NCI-H1092 (cell line): ENCODE measurements around the gene TNKS1BP1.

Experiments used
- DNase-seq: peaks from one replicate; lab custom pipeline; 2025; lab: John Stamatoyannopoulos, UW

TNKS1BP1 gene

GRCh38 chr11:57330029-57330428 lies 5.3 kb upstream of the TNKS1BP1 start:
- no peak for DNase-seq

GRCh38 chr11:57327721-57328120 lies 3.0 kb upstream of the TNKS1BP1 start:
- no peak for DNase-seq

DNA sequence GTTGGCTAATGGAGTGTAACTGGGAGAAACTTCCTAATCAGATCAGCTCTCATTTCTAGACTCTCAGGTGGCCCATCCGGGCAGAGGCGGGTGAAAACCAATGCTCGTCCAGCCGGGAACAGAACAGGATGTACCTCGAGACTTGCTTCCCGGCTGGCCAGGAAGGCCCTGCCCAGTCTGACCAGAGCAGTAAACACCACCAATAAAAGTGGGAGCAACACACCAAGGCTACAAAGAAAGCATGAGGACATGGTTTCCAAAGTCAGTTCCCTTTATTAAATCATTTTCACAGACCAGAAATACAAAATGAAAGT lies 940 bp upstream of the TNKS1BP1 start:
- no peak for DNase-seq

GRCh38 chr11:57324154-57324885 lies 432 bp downstream of the TNKS1BP1 start:
- peak; percentile 55 for DNase-seq

GRCh38 chr11:57323855-57324153 lies 948 bp downstream of the TNKS1BP1 start:
- DNase-seq: no peak

DNA sequence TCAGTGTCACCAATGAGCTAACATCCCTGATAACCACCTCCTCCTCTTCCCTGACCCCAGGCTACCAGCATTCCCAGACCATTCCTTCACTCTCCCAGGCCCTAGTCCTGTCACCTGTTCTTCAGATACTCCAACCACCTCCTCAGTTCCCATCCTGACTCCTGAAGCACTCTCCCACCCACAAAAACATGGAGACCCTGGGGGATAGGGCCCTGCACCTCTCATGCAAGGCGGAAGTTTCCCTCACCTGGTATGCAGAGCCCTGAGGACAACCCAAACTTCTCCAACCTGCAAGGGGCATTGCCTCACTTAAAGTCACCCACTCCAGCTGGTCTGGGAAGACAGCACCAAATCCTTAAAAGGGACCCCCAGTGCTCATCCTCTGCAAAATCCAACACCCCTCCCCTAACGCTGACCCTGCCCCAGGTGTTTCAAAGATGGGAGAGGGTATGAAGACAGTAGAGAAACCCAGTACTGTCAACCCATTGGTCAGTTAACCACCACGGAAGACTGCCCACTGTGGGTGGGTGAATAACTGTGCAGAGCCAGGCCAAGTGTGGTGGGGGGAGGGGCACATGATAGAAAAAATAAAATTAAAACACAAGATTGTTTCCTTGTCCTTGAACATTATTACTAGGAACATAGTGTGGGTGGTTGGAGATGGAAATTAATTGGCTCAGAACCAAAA lies 1.4 kb downstream of the TNKS1BP1 start:
- no peak for DNase-seq

DNA sequence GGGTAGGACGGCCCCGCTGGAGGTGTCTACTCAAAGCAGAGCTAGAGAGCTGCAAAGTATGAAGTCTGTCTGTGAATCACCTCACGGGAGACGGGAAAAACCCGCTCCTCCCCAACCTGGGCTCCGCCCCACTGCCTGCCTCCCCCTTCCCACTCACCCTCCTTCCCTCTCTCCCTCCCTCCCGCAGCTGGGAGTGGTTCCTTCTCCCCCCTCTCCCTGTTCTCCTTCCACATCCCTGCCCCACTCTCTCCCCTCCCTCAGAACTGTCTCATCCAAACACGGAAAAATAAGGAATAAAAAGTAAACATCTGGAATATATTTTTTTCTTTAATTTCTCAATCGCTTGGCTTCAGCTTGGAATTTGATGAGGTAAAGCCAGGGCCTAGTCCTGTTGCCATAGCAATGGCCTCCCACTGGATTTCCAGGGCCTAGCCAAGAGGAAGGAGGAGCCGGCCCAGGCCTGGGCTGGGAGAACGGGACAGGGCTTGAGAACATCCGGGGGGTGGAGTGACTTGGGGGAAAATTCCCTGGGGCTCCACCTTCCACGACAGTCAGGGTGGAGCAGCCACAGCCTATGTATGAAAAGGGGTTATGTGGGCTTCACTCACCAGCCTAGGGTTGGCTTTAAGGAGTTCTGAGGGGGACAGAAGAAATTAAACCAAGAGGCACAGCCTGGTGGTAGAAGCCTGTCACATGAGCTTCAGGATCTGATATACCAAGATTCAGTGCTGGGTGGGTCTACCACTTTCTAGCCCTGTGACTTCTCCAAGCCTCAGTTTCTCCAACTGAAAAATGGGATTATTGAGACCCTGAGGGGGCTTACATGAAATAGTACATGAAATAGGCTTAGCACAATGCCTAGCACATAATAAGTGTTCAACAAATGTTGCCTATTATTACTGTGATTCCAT lies 2.2 kb downstream of the TNKS1BP1 start:
- no peak for DNase-seq

DNA sequence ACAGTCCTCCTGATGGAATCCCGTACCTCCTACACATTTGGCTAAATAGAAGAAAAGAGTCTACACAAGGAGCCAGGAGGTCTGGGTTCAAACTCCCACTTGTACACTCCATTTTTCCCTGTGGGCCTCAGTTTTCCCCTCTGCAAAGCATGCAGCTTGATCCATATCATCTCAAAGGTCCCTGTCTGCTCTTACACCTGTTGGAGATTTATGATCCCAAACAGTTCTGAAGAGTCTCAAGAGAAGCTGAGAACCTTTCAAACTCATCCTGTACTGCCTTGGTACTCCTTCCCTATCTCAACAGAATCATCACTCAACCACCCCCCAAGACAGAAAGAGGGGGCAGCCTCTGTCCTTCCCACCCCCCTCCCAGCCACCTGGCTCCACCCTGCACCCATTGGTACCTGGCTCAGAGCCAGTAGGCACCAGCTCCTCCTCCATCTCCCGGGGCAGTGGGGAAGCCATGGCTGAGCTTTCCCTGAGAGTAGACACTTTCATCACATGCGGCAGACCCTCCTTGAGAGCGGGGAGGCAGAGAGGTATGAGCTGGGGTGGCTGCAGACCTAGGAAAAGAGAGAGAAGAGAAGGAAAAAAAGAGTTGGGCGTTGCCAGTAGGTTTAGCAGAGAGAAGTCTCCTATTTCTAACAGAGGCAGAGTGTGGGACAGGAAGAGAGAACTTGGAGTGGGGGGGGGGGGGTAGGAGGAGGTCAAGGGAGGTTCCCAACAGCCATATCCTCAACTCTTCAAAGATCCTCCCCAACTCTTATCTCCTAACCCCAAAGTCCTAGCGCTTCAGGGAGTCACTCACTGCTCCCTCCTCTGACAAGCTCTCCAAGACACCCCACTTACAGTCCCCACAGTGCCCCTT lies 3.1 kb downstream of the TNKS1BP1 start:
- no peak for DNase-seq

DNA sequence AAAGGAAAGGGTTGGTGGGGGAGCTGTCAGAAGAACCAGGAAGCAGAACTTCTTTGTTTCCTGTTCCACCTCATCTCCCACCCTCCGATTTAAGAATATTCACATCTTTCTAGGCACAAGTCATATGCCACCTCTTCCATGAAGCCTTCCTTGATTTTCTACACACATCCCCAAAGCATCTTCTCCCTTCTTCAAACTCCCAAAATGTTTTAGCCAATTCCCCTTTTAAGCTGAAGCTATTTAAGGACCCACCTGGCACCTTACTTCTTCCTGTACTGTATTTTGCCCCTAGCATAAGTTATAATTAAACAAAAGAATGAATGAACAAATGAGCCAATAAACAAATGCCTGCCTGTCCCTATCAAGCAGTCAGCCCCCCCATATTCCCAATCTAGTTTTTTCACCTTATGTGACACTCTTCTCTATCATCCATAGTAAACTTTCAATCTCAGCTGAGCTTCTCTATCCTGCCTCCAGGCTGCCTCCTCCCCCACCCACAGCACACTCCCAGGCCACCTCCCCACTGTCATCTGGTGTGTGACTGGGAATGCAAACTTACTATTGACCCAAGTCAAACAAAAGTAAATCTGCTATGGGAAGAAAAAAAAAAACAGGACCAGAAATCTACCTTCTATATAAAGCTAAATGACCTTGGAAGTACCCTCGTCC lies 3.9 kb downstream of the TNKS1BP1 start:
- no peak for DNase-seq

DNA sequence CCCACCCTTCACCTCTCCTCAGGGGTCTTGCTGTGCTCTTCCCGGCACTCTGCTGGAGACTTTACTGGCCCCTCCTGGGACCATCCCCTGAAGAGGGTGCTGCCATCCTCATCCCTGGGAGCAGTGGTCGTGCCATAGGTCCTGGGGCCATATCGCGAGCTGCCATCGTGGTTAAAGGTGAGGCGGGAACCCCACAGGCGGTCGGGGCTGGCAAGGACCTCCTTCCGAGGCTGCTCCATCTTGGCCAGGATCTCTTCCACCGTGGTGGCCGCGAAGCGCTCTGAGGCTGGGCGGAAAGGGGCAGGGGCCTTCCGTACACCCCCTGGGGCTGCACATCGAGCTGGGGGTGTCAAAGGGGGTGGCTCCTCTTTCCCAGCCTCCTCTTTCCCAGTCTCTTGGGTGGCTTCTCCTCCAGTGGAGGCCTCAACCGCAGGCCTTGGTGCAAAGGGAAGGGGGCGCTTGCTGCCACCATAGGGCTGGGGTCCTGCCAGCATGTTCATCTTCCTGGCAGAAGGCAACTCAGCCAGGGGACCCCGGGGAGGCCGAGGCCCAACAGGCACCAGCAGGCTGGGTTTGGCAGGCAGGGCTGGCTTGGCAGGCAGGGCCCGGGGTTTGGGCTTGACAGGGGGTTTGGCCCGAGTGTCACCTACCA lies 4.6 kb downstream of the TNKS1BP1 start:
- no peak for DNase-seq

DNA sequence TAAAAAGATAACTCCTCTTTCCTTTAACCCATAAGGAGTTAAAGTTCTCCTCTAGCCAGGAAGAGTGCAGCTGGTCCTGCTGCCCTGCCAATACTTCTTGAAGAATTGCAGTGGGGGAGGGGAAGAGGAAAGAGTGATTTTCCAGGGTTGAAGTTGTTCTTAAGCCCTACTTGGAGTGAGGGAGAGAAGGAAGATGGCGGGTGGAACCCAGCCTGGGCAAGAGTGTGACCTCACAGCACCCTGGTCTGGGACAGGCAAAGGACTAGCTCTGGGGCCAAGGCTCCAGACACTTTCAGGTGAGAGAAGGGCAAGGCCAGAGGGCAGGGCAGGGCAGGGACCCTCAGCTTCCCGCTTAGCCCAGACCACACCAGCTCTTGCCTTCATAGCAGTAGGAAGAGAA lies 6.6 kb downstream of the TNKS1BP1 start:
- no peak for DNase-seq

GRCh38 chr11:57316017-57316416 lies 8.7 kb downstream of the TNKS1BP1 start:
- no peak for DNase-seq

DNA sequence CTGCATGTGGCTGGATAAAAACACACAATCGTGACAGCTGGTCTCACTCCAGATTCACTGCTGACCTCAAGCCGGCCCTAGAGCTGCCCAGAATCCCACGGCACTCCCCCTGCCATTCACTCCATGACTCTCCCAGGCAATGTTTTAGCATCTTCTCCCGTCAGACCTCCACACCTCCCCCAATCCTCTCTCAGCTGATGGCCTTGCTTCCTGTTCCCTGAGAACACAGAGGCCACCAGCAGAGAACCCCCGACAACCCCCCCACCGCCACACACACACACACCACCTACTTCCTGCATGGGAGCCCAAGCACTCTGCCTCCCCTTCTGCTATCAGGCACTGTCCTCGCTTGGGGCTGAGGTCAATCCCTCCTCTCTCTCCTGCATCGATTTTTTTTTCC lies 9.3 kb downstream of the TNKS1BP1 start:
- DNase-seq: no peak

DNA sequence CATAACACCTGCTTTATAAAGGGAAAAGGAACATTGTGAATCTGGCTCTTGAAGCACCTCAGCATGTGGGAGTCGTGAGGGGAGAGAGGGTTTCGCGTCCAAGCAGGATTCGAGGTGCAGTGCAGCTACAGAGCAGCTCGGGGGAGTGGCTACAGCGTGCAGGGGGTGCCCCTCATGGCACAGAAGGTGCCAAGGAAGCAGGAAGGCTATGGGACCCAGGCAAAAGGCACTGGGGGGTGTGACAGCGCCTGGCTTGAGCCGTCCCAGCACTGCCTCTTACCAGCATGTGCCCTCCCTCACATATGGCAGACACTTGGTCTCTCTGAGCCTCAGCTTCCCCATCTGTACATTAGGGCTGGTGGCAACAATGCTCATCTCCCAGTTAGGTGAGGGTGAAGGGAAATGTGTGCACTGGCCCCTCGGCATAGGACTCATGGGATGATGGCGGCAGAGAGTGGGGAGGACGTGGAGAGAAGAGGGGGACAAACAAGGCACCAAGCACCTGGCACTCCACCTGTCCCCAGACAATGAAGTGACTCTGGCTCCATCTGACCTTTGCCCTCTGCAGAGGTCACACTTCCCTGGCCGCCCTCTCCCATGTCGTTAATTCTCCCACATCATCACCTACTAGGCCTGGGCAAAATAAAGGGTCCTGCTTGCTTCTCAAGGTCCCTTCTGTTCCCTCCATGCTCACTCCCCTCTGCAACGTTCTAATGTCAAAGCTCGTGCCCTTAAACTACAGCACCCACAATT lies 10.4 kb downstream of the TNKS1BP1 start:
- DNase-seq: no peak

- DNase-seq: no peak
Observed at GRCh38 chr11:57313788-57314135, 11.0 kb downstream of the TNKS1BP1 start.

DNA sequence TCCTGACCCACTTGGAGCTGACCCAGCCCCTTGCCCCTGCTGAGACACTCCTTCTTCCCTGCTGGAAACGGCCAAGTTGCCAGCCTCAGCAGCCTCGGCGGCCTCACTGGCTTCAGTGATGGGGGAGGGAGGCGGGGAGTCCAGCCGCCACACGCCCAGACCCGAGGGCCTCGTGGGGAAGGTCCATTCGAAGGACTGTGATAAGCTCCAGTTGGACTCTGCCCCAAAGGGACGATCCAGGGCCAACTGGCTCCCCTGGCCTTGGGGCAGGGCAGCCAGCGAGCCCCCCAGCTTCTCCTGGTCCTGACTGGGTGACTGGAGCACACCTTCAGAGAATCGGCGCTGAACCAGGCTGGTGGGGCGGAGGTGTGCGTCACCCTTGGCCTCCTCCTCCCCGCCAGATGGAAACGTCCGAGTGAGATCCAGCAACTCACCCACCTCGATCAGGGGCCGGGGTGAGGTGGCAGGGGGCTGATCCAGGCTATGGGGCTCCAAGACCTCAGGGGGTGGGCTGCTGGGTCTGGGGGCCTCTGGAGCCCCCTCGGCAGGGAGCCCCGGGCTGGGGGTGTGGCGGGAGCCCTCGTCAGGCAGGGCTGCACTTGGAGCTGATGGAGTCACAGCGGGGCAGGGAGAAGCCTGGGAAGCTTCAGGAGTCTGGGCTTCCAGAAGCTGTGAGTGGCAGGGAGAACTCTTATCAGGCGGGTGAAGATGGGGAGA lies 11.5 kb downstream of the TNKS1BP1 start:
- no peak for DNase-seq

GRCh38 chr11:57312511-57313021 lies 12.2 kb downstream of the TNKS1BP1 start:
- DNase-seq: no peak

- DNase-seq: no peak
Observed at GRCh38 chr11:57311109-57311936, 13.4 kb downstream of the TNKS1BP1 start.
